ENCODE results near the gene MIGA2.

MIGA2 gene

DNA sequence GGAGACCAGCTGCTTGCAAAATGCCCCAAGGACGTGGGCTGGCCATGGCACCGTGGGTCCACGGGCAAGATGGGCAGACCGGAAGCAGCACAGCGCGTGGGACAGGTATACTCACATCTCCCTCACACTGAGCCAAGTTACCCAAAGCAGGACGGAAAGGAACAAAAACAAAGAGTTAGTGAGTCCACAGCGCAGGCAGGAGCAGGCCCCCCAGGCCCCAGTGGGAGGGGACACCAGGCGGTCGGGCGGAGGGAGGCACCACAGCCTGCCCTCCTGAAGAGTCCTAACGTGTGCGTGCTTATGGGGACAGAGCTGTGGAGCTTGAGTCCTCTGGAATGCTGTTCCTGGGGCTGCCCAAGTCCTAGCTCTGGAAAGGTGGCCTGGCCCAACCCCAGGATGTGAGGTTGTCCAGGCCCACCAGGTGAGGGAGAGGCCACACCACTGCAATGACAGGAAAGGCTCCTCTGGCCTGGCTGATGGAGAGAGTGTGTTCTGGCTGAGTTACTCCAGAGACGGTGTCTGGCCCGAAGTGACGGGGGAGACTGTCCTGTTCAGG lies 23.5 kb upstream of the MIGA2 start:
- Histone ChIP-seq H3K56ac (ENCODE audit: low read length) (no peak overlapping the region), H3K79me1 (ENCODE audit: low read length) (no peaks in the 10 kb centered on the region), H4K5ac (ENCODE audit: low read length) (no peak overlapping the region), H3K27me3 (ENCODE audit: insufficient read depth, low read length, poor library complexity) (no peaks in the 10 kb centered on the region), H3K18ac (ENCODE audit: low read length) (no peak overlapping the region), H3K4ac (ENCODE audit: low read depth, low read length) (no peak overlapping the region), H2BK15ac (replicated peaks; ENCODE audit: low read depth) (no peak overlapping the region), H4K8ac (ENCODE audit: low read depth, low read length) (no peak overlapping the region), H2BK5ac (ENCODE audit: low read length) (no peak overlapping the region), H3K4me1 (ENCODE audit: control insufficient read depth, low read depth, low read length) (no peaks in the 10 kb centered on the region), H3K9ac (ENCODE audit: low read length) (no peak overlapping the region), H3K79me2 (ENCODE audit: control insufficient read depth, insufficient read depth, low read length) (no peaks in the 10 kb centered on the region), H3K4me2 (ENCODE audit: low read length) (no peak overlapping the region), H2AK5ac (ENCODE audit: low read length) (no peak overlapping the region), H3K23ac (ENCODE audit: low read length) (no peak overlapping the region), H3K27ac (ENCODE audit: low read depth, low read length) (no peak overlapping the region), H2BK120ac (ENCODE audit: low read depth, low read length) (no peak overlapping the region), H3K36me3 (ENCODE audit: control insufficient read depth, insufficient read depth, low read length) (peaks cover 1% of the 10 kb centered on the region), H3K4me3 (ENCODE audit: low read length) (no peak overlapping the region)
- WGBS (ENCODE audit: extremely low coverage, insufficient coverage, low lambda C conversion rate), result no CpG with 5 or more reads among the region's 16 CpGs
- DNase-seq, result no peak

DNA sequence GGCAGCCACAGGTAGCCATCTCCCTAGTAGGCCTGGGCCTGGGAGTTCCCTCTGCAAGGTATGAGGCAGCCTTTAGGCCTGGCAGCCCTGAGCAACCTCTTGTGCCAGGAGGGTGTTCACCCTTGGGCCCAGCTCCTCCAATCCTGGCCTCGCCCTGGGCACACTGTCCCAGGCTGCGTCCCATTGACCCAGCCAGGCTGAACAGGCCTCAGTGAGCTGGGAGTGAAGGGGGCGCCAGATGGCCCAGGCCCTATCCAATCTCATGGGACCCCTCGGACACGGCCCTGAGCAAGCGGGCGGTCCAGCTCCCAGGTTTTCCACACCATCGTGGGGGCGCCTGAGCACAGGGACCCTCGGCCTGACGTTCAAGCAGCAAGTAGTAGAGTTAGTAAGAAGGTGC lies 22.8 kb upstream of the MIGA2 start:
- Histone ChIP-seq H3K4me3 (ENCODE audit: low read length) (no peak overlapping the region), H3K4me1 (ENCODE audit: control insufficient read depth, low read depth, low read length) (no peaks in the 10 kb centered on the region), H3K4ac (ENCODE audit: low read depth, low read length) (no peak overlapping the region), H4K8ac (ENCODE audit: low read depth, low read length) (no peak overlapping the region), H3K79me2 (ENCODE audit: control insufficient read depth, insufficient read depth, low read length) (no peaks in the 10 kb centered on the region), H3K23ac (ENCODE audit: low read length) (no peak overlapping the region), H3K56ac (ENCODE audit: low read length) (no peak overlapping the region), H3K27me3 (ENCODE audit: insufficient read depth, low read length, poor library complexity) (no peaks in the 10 kb centered on the region), H3K18ac (ENCODE audit: low read length) (no peak overlapping the region), H3K79me1 (ENCODE audit: low read length) (no peaks in the 10 kb centered on the region), H2AK5ac (ENCODE audit: low read length) (no peak overlapping the region), H2BK120ac (ENCODE audit: low read depth, low read length) (no peak overlapping the region), H3K36me3 (ENCODE audit: control insufficient read depth, insufficient read depth, low read length) (no peaks in the 10 kb centered on the region), H3K27ac (ENCODE audit: low read depth, low read length) (no peak overlapping the region), H2BK5ac (ENCODE audit: low read length) (no peak overlapping the region), H3K4me2 (ENCODE audit: low read length) (no peak overlapping the region), H4K5ac (ENCODE audit: low read length) (no peak overlapping the region), H3K9ac (ENCODE audit: low read length) (no peak overlapping the region), H2BK15ac (replicated peaks; ENCODE audit: low read depth) (no peak overlapping the region)
- no peak for DNase-seq
- no CpG with 5 or more reads among the region's 11 CpGs for WGBS (ENCODE audit: extremely low coverage, insufficient coverage, low lambda C conversion rate)

- Histone ChIP-seq H3K56ac (ENCODE audit: low read length) (no peak overlapping the region), H3K79me2 (ENCODE audit: control insufficient read depth, insufficient read depth, low read length) (no peaks in the 10 kb centered on the region), H3K27me3 (ENCODE audit: insufficient read depth, low read length, poor library complexity) (no peaks in the 10 kb centered on the region), H4K5ac (ENCODE audit: low read length) (no peak overlapping the region), H3K4me1 (ENCODE audit: control insufficient read depth, low read depth, low read length) (no peaks in the 10 kb centered on the region), H2AK5ac (ENCODE audit: low read length) (no peak overlapping the region), H3K79me1 (ENCODE audit: low read length) (no peaks in the 10 kb centered on the region), H3K36me3 (ENCODE audit: control insufficient read depth, insufficient read depth, low read length) (no peaks in the 10 kb centered on the region), H2BK5ac (ENCODE audit: low read length) (no peak overlapping the region), H3K23ac (ENCODE audit: low read length) (no peak overlapping the region), H3K27ac (ENCODE audit: low read depth, low read length) (no peak overlapping the region), H2BK120ac (ENCODE audit: low read depth, low read length) (no peak overlapping the region), H2BK15ac (replicated peaks; ENCODE audit: low read depth) (no peak overlapping the region), H3K18ac (ENCODE audit: low read length) (no peak overlapping the region), H3K9ac (ENCODE audit: low read length) (no peak overlapping the region), H3K4ac (ENCODE audit: low read depth, low read length) (no peak overlapping the region), H3K4me2 (ENCODE audit: low read length) (no peak overlapping the region), H3K4me3 (ENCODE audit: low read length) (no peak overlapping the region), H4K8ac (ENCODE audit: low read depth, low read length) (no peak overlapping the region)
- WGBS (ENCODE audit: extremely low coverage, insufficient coverage, low lambda C conversion rate), result no CpG with 5 or more reads among the region's 11 CpGs
- DNase-seq, result no peak
These were observed 22.3 kb upstream of the MIGA2 start for GRCh38 chr9:129014124-129014523.

DNA sequence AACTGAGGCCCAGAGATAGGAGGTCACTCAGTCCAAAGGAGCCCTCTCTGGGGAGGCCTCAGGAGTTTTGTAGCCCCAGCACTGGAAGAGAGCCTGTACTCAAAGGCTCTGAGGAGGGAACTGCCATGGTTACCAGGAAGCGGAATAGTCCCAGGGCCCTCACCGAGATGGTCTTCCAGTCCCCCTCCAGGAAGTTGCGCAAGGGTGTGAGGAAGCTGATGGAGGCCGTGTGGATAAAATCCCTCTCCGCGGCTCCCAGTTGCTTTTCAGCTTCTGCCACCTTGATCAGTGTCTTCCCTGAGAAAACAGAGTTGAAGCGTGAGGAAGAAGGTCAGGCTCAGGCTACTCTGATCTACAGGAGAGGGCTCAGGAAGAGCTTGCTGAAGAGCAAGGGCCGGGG lies 21.8 kb upstream of the MIGA2 start:
- no peak overlapping the region for H3K23ac ChIP-seq (ENCODE audit: low read length)
- H3K27ac ChIP-seq (ENCODE audit: low read depth, low read length), result no peak overlapping the region
- H2BK5ac ChIP-seq (ENCODE audit: low read length), result no peak overlapping the region
- no peak overlapping the region for H2AK5ac ChIP-seq (ENCODE audit: low read length)
- no peak overlapping the region for H2BK120ac ChIP-seq (ENCODE audit: low read depth, low read length)
- H3K79me1 ChIP-seq (ENCODE audit: low read length), result no peaks in the 10 kb centered on the region
- no peak overlapping the region for H4K8ac ChIP-seq (ENCODE audit: low read depth, low read length)
- no CpG with 5 or more reads among the region's 8 CpGs for WGBS (ENCODE audit: extremely low coverage, insufficient coverage, low lambda C conversion rate)
- H3K4me1 ChIP-seq (ENCODE audit: control insufficient read depth, low read depth, low read length), result no peaks in the 10 kb centered on the region
- no peak for DNase-seq
- no peaks in the 10 kb centered on the region for H3K79me2 ChIP-seq (ENCODE audit: control insufficient read depth, insufficient read depth, low read length)
- H3K56ac ChIP-seq (ENCODE audit: low read length), result no peak overlapping the region
- H3K18ac ChIP-seq (ENCODE audit: low read length), result no peak overlapping the region
- no peak overlapping the region for H3K4me2 ChIP-seq (ENCODE audit: low read length)
- H3K4ac ChIP-seq (ENCODE audit: low read depth, low read length), result no peak overlapping the region
- no peaks in the 10 kb centered on the region for H3K36me3 ChIP-seq (ENCODE audit: control insufficient read depth, insufficient read depth, low read length)
- no peak overlapping the region for H3K9ac ChIP-seq (ENCODE audit: low read length)
- no peak overlapping the region for H3K4me3 ChIP-seq (ENCODE audit: low read length)
- no peak overlapping the region for H4K5ac ChIP-seq (ENCODE audit: low read length)
- H2BK15ac ChIP-seq (replicated peaks; ENCODE audit: low read depth), result no peak overlapping the region
- H3K27me3 ChIP-seq (ENCODE audit: insufficient read depth, low read length, poor library complexity), result no peaks in the 10 kb centered on the region

- no peak for DNase-seq
- Histone ChIP-seq H4K8ac (ENCODE audit: low read depth, low read length) (no peak overlapping the region), H2BK15ac (replicated peaks; ENCODE audit: low read depth) (no peak overlapping the region), H2BK5ac (ENCODE audit: low read length) (no peak overlapping the region), H3K23ac (ENCODE audit: low read length) (no peak overlapping the region), H3K27ac (ENCODE audit: low read depth, low read length) (no peak overlapping the region), H3K4me3 (ENCODE audit: low read length) (no peak overlapping the region), H3K9ac (ENCODE audit: low read length) (no peak overlapping the region), H3K36me3 (ENCODE audit: control insufficient read depth, insufficient read depth, low read length) (no peaks in the 10 kb centered on the region), H3K4me1 (ENCODE audit: control insufficient read depth, low read depth, low read length) (peaks cover 3% of the 10 kb centered on the region), H3K18ac (ENCODE audit: low read length) (no peak overlapping the region), H3K79me1 (ENCODE audit: low read length) (peaks cover 11% of the 10 kb centered on the region), H3K4ac (ENCODE audit: low read depth, low read length) (no peak overlapping the region), H3K4me2 (ENCODE audit: low read length) (no peak overlapping the region), H3K56ac (ENCODE audit: low read length) (no peak overlapping the region), H4K5ac (ENCODE audit: low read length) (no peak overlapping the region), H2BK120ac (ENCODE audit: low read depth, low read length) (no peak overlapping the region), H3K79me2 (ENCODE audit: control insufficient read depth, insufficient read depth, low read length) (peaks cover 8% of the 10 kb centered on the region), H2AK5ac (ENCODE audit: low read length) (no peak overlapping the region), H3K27me3 (ENCODE audit: insufficient read depth, low read length, poor library complexity) (no peaks in the 10 kb centered on the region)
- WGBS (ENCODE audit: extremely low coverage, insufficient coverage, low lambda C conversion rate), result no CpG with 5 or more reads among the region's 8 CpGs
These were observed 15.3 kb upstream of the MIGA2 start for GRCh38 chr9:129021091-129021490.

DNA sequence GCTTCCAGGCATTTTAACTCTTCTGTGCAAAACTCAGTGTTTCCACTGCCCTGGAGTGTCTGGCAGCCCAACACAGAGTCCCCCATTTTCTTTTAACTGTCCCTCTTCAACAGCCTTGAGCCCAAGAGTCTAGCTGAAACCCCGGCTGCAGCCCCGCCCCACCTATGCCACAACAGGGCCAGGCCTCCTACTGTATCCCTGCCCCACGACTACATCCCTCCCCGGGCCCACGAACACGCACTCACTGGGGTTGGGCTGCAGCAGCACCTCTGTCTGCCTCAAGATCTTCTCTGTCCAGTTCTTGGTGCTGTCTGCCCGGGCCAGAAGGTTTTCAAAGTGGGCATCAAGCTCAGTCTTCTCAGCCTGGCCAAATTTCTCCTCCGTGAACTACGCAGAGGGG lies 14.4 kb upstream of the MIGA2 start:
- H2BK15ac ChIP-seq (replicated peaks; ENCODE audit: low read depth), result no peak overlapping the region
- peaks cover 11% of the 10 kb centered on the region for H3K79me1 ChIP-seq (ENCODE audit: low read length)
- H4K5ac ChIP-seq (ENCODE audit: low read length), result no peak overlapping the region
- no peak for DNase-seq
- no peak overlapping the region for H2BK5ac ChIP-seq (ENCODE audit: low read length)
- H3K4me1 ChIP-seq (ENCODE audit: control insufficient read depth, low read depth, low read length), result peaks cover 3% of the 10 kb centered on the region
- H3K27me3 ChIP-seq (ENCODE audit: insufficient read depth, low read length, poor library complexity), result no peaks in the 10 kb centered on the region
- no peak overlapping the region for H3K4me2 ChIP-seq (ENCODE audit: low read length)
- H3K79me2 ChIP-seq (ENCODE audit: control insufficient read depth, insufficient read depth, low read length), result peaks cover 10% of the 10 kb centered on the region
- H2BK120ac ChIP-seq (ENCODE audit: low read depth, low read length), result no peak overlapping the region
- no peak overlapping the region for H3K23ac ChIP-seq (ENCODE audit: low read length)
- no peaks in the 10 kb centered on the region for H3K36me3 ChIP-seq (ENCODE audit: control insufficient read depth, insufficient read depth, low read length)
- no peak overlapping the region for H2AK5ac ChIP-seq (ENCODE audit: low read length)
- no peak overlapping the region for H3K9ac ChIP-seq (ENCODE audit: low read length)
- whole genome bisulfite sequencing (ENCODE audit: extremely low coverage, insufficient coverage, low lambda C conversion rate), result no CpG with 5 or more reads among the region's 9 CpGs
- H4K8ac ChIP-seq (ENCODE audit: low read depth, low read length), result no peak overlapping the region
- no peak overlapping the region for H3K56ac ChIP-seq (ENCODE audit: low read length)
- H3K18ac ChIP-seq (ENCODE audit: low read length), result no peak overlapping the region
- no peak overlapping the region for H3K4ac ChIP-seq (ENCODE audit: low read depth, low read length)
- H3K4me3 ChIP-seq (ENCODE audit: low read length), result no peak overlapping the region
- no peak overlapping the region for H3K27ac ChIP-seq (ENCODE audit: low read depth, low read length)

All from mesendoderm (in vitro differentiated cells).